Activated naive CD4-positive, alpha-beta T cell treated with anti-CD3 and anti-CD28 coated beads, Interleukin-2, amount 10 ng/mL, durations not matched to agents 7 days and 5 days (primary cell): Measurements from ENCODE around the gene STAT5A.
"Not testable (repeated sequence)": the region's sequence is repeated elsewhere in the genome, so short reads cannot be mapped to it uniquely, and the experiment has no call there.

ENCODE experiments used
- CTCF ChIA-PET: fragments of 350-600 bp; sonication (Branson Sonifier 250); formaldehyde crosslinking; loops from one replicate; lab custom pipeline; 2021; ENCODE audit warnings: antibody characterized with exemption; lab: Charles Lee
- DNase-seq: peaks from one replicate; pipeline ENCODE4 v3.0.0-alpha.2; 2020
- H3K27ac Mint-ChIP-seq: one replicate; pipeline ENCODE4 v1.8.0; 2021; ENCODE audit warnings: mild to moderate bottlenecking, moderate library complexity, mixed read lengths
- H3K27me3 Mint-ChIP-seq: one replicate; pipeline ENCODE4 v1.8.0; 2021; ENCODE audit warnings: mild to moderate bottlenecking, mixed read lengths
- H3K36me3 Mint-ChIP-seq: one replicate; pipeline ENCODE4 v1.8.0; 2021; ENCODE audit warnings: mixed read lengths
- H3K4me1 Mint-ChIP-seq: one replicate; pipeline ENCODE4 v1.8.0; 2021; ENCODE audit warnings: mixed read lengths
- H3K4me3 Mint-ChIP-seq: one replicate; pipeline ENCODE4 v1.8.0; 2021; ENCODE audit warnings: mild to moderate bottlenecking, moderate library complexity, mixed read lengths
- H3K9me3 Mint-ChIP-seq: one replicate; pipeline ENCODE4 v1.8.0; 2021; ENCODE audit warnings: mixed read lengths

Gene STAT5A

DNA sequence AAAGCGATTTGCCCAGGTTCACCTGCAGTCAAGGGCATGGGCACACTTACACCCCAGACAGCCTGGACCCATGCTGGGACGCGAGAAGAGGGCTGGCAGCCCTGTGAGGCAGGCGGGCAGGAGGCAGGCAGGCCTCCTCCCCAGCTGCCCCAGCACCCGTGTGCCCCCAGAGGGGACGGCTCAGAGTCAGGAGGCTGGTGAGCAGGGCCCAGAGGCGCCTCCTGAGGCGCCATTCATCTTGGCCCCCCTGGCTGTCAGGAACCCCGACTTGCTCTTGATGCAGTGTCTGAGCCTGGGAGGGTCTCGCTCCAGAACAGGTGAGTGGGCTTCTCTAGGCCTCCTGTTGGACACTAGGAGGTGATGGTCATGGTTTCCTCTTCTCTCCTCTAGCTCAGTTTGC lies 11.1 kb downstream of the STAT5A start:
- H3K4me1 Mint-ChIP-seq, CTCF ChIA-PET, H3K27me3 Mint-ChIP-seq, H3K4me3 Mint-ChIP-seq, H3K27ac Mint-ChIP-seq, H3K9me3 Mint-ChIP-seq, DNase-seq: not testable (repeated sequence)
- H3K36me3 Mint-ChIP-seq: peaks cover 46% of the 10 kb centered on the region

DNA sequence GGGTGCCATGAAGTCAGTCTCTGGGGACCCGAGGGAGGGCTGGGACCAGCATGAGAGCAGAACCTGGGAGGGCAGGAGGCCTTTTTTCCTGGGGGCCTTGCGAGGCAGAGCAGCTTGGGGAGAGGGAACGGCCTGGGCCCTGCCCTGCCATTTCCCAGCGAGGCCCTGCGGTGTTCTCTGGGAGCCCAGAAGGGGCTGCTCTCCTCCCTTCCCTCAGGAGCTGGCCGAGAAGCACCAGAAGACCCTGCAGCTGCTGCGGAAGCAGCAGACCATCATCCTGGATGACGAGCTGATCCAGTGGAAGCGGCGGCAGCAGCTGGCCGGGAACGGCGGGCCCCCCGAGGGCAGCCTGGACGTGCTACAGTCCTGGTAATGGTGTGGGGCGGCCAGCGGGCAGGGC lies 11.6 kb downstream of the STAT5A start:
- H3K4me3 Mint-ChIP-seq, H3K27ac Mint-ChIP-seq, CTCF ChIA-PET, DNase-seq, H3K9me3 Mint-ChIP-seq, H3K27me3 Mint-ChIP-seq, H3K4me1 Mint-ChIP-seq: not testable (repeated sequence)
- peaks cover 51% of the 10 kb centered on the region for H3K36me3 Mint-ChIP-seq

DNA sequence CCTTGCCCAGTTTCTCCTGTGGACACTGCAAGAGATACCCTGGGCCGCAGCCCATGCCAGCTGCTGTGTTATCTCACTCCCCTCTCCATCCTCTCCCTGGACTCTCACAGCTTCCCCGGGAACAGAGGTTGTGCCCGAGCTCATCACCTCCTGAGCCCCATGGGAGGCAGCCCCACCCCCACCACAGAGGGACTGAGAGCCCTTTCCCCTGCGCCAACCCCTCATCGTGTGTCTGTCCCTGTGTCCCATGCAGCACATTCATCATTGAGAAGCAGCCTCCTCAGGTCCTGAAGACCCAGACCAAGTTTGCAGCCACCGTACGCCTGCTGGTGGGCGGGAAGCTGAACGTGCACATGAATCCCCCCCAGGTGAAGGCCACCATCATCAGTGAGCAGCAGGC lies 12.7 kb downstream of the STAT5A start:
- H3K36me3 Mint-ChIP-seq: peaks cover 50% of the 10 kb centered on the region

DNA sequence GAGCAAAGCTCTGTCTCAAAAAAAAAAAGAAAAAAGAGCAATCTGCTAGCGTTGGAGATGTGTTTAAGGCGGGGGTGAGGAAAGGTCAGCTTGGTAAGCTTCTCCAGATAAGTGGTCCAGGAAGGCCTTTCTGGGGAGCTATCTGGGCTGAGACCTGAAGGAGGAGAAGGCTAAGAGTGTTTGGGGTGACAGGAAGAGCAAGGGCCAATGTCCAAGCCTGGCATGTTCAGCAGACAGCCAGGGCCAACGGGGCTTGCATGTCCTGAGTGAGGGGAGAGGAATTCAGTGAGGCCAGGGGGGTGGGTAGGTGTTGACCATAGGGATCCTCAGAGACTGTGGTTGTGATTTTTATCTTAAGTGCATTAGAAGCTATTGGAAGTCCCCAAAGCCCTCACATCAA lies 15.4 kb downstream of the STAT5A start:
- CTCF ChIA-PET: interaction anchor here (1.0 kb wide), 1 partner anchor 81 kb away, joined by 9 read pairs; no protein-coding TSS in a partner anchor
- no peak overlapping the region for H3K4me3 Mint-ChIP-seq
- peaks cover 61% of the 10 kb centered on the region for H3K36me3 Mint-ChIP-seq
- H3K9me3 Mint-ChIP-seq: no peaks in the 10 kb centered on the region
- peaks cover 23% of the 10 kb centered on the region for H3K4me1 Mint-ChIP-seq
- DNase-seq: no peak
- no peaks in the 10 kb centered on the region for H3K27me3 Mint-ChIP-seq
- H3K27ac Mint-ChIP-seq: no peak overlapping the region

More for the DNA sequence above, 12.7 kb downstream of the STAT5A start:
- H3K27ac Mint-ChIP-seq: no peak overlapping the region
- peaks cover 13% of the 10 kb centered on the region for H3K4me1 Mint-ChIP-seq
- CTCF ChIA-PET: interaction anchor here (1.2 kb wide), 2 partner anchors 11 to 12 kb away, joined by 3 to 5 read pairs; no protein-coding TSS in a partner anchor
- DNase-seq: no peak
- H3K4me3 Mint-ChIP-seq: no peak overlapping the region
- H3K9me3 Mint-ChIP-seq: no peaks in the 10 kb centered on the region
- H3K27me3 Mint-ChIP-seq: no peaks in the 10 kb centered on the region

DNA sequence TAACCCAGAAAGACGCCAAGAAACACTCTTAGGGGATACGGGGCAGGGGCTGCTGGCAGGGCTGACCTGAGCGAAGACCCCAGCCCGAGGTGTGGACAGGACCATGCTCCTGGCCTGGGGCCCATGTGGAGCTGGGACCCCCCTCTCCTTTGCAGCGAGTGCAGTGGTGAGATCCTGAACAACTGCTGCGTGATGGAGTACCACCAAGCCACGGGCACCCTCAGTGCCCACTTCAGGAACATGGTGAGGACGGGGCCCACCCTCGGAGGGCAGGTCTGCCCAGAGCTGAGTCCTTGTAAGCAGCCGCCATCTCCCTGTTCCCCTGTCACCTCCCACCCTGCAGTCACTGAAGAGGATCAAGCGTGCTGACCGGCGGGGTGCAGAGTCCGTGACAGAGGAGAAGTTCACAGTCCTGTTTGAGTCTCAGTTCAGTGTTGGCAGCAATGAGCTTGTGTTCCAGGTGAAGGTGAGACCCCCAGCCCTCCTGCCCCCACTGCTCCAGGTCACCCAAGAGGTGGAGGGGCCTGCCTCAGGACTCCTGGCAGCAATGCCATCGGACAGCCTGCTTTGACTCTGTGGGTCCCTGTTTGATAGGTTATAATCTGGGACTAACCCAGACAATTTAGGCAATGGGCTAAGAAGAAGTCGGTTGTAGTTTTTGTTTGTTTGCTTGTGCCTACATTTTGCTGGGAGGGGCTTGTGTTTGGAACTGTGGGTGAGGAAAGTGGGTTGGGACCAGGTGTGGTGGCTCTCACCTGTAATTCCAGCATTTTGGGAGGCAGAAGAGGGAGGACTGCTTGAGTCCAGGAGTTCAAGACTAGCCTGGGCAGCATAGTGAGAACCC lies 16.1 kb downstream of the STAT5A start:
- H3K4me1 Mint-ChIP-seq: peaks cover 23% of the 10 kb centered on the region
- DNase-seq: no peak
- H3K36me3 Mint-ChIP-seq: peaks cover 65% of the 10 kb centered on the region
- H3K27me3 Mint-ChIP-seq: no peaks in the 10 kb centered on the region
- H3K4me3 Mint-ChIP-seq: no peak overlapping the region
- CTCF ChIA-PET: interaction anchor here (1.0 kb wide), 1 partner anchor 82 kb away, joined by 9 read pairs; no protein-coding TSS in a partner anchor
- no peak overlapping the region for H3K27ac Mint-ChIP-seq
- H3K9me3 Mint-ChIP-seq: no peaks in the 10 kb centered on the region

DNA sequence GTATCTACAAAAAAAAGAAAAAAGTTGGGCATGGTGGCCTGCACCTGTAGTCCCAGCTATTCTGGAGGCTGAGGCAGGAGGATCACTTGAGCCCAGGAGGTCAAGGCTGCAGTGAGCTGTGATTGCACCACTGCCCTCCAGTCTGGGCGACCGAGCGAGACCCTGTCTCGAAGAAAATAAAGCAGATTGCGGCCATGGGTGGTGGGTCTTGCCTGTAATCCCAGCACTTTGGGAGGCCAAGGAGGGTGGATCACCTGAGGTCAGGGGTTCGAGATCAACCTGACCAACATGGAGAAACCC lies 16.7 kb downstream of the STAT5A start:
- DNase-seq, H3K4me3 Mint-ChIP-seq, H3K27me3 Mint-ChIP-seq, H3K27ac Mint-ChIP-seq, CTCF ChIA-PET, H3K9me3 Mint-ChIP-seq: not testable (repeated sequence)
- peaks cover 28% of the 10 kb centered on the region for H3K4me1 Mint-ChIP-seq
- H3K36me3 Mint-ChIP-seq: peaks cover 70% of the 10 kb centered on the region

DNA sequence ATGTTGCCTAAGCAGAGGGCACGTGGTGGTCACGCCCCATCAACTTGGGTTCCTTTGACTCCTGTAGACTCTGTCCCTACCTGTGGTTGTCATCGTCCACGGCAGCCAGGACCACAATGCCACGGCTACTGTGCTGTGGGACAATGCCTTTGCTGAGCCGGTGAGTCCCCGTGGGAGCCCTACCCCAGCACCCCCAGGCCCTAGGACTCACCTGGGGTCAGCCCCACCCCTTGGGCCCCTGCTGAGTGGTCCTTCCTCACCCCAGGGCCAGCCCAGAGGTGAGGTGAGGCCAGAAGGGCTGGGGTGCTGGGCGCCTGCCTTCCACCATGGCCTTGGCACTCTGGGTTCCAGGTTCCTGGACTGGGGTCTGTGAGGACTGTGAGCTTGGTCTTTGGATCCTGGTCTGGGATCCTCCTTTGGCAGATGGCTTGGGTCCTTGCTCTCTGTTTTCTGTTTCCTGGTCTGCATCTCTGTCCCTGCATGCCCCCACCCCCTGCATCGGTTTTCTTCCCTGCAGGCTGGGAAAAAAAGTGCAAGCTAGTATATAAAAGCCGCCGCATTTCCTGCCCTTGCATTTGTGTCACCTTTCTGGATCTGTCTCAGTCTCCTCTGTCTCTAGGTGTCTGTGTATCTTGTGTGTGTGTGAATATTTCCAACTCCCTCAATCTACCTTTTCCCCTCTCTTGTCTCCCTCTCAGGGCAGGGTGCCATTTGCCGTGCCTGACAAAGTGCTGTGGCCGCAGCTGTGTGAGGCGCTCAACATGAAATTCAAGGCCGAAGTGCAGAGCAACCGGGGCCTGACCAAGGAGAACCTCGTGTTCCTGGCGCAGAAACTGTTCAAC lies 17.5 kb downstream of the STAT5A start:
- Mint-ChIP-seq H3K9me3 (no peaks in the 10 kb centered on the region), H3K4me1 (peaks cover 36% of the 10 kb centered on the region), H3K4me3 (no peak overlapping the region), H3K27me3 (no peaks in the 10 kb centered on the region), H3K27ac (peak overlapping the region; percentile 26), H3K36me3 (peaks cover 77% of the 10 kb centered on the region)
- peak; percentile 51 for DNase-seq
- CTCF ChIA-PET: interaction anchor here (1.2 kb wide), 2 partner anchors 15 to 84 kb away, joined by 3 to 6 read pairs; no protein-coding TSS in a partner anchor

DNA sequence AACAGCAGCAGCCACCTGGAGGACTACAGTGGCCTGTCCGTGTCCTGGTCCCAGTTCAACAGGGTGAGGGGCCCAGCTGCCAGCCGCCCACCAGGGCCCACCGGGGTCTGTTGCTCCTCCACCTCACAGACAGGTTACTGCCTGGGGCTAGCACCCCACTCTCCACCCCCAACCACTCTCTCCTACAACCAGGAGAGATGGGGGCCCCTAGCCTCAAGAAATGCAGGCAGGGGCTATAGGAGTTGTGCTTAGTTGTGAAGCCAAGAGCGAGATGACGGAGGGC lies 18.0 kb downstream of the STAT5A start:
- peaks cover 42% of the 10 kb centered on the region for H3K4me1 Mint-ChIP-seq
- H3K36me3 Mint-ChIP-seq: peaks cover 78% of the 10 kb centered on the region
- no peaks in the 10 kb centered on the region for H3K27me3 Mint-ChIP-seq
- CTCF ChIA-PET: interaction anchor here (1.2 kb wide), 2 partner anchors 15 to 84 kb away, joined by 3 to 6 read pairs; no protein-coding TSS in a partner anchor
- H3K27ac Mint-ChIP-seq: no peak overlapping the region
- H3K4me3 Mint-ChIP-seq: no peak overlapping the region
- H3K9me3 Mint-ChIP-seq: no peaks in the 10 kb centered on the region
- DNase-seq: no peak

DNA sequence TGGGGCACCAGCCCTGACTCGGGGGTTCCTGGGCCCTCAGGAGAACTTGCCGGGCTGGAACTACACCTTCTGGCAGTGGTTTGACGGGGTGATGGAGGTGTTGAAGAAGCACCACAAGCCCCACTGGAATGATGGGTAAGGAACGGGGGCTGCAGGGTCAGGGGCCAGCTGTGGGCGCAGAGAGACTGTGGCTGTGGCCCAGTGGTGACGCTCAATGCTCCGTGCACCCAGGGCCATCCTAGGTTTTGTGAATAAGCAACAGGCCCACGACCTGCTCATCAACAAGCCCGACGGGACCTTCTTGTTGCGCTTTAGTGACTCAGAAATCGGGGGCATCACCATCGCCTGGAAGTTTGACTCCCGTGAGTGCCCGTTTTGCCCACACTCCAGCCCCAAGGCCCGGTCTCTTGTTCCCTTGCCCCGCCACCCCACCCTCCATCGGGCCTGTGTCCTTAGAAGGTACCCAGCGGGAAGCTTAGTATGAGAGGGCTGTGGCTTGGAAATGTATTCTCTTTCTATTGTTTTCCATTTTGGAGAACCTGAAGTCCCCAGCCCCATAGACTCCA lies 19.1 kb downstream of the STAT5A start:
- CTCF ChIA-PET: interaction anchor here (12.8 kb wide), 1 partner anchor 98 kb away, joined by 167 read pairs; no protein-coding TSS in a partner anchor
- H3K4me3 Mint-ChIP-seq: no peak overlapping the region
- no peaks in the 10 kb centered on the region for H3K27me3 Mint-ChIP-seq
- H3K4me1 Mint-ChIP-seq: peaks cover 53% of the 10 kb centered on the region
- peaks cover 72% of the 10 kb centered on the region for H3K36me3 Mint-ChIP-seq
- H3K27ac Mint-ChIP-seq: peak overlapping the region; percentile 43
- H3K9me3 Mint-ChIP-seq: no peaks in the 10 kb centered on the region
- DNase-seq: no peak

DNA sequence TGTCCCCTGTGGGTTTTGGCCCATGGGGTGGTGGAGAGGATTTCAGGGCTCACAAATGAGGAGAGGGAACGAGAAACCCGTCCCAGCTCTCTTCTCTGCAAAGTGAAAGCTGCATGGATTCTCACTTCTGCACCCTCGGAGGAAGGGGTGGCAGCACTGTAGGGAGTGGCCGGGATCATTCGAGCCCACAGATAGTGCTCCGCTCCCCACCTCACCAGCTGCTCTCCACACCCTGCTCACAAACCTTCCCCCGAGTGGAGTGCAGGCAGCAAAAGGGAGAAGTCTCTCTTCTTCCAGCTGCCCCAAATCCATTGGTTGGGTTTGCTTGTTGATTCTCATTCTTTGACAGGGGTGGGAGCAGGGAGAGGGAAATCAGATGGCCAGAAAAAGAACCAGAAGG lies 20.1 kb downstream of the STAT5A start:
- Mint-ChIP-seq H3K4me1 (peaks cover 63% of the 10 kb centered on the region), H3K4me3 (no peak overlapping the region), H3K9me3 (no peaks in the 10 kb centered on the region), H3K36me3 (peaks cover 70% of the 10 kb centered on the region), H3K27me3 (no peaks in the 10 kb centered on the region), H3K27ac (peak overlapping the region; percentile 22)
- CTCF ChIA-PET: interaction anchor here (0.8 to 12.8 kb wide), 4 partner anchors 10 to 97 kb away, joined by 3 to 167 read pairs (median 36); no protein-coding TSS in a partner anchor
- no peak for DNase-seq

DNA sequence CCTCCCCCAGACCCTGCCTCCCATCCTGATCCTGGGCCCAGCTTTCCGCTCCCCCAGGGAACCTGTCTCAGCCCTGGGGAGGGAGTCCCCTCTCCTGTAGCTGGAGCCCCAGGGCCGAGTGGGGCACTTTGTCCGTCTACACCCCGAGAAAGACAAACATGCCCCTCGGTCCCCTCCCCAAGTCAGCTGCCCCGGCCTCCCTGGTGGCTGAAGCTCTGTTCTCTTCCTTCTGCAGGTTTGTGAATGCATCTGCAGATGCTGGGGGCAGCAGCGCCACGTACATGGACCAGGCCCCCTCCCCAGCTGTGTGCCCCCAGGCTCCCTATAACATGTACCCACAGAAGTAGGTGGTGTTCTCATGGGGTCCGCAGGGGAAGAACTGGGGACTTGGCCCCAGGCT lies 20.8 kb downstream of the STAT5A start:
- no peaks in the 10 kb centered on the region for H3K9me3 Mint-ChIP-seq
- DNase-seq: no peak
- H3K27ac Mint-ChIP-seq: no peak overlapping the region
- no peak overlapping the region for H3K4me3 Mint-ChIP-seq
- CTCF ChIA-PET: interaction anchor here (0.8 to 12.8 kb wide), 4 partner anchors 9 to 96 kb away, joined by 3 to 167 read pairs (median 36); no protein-coding TSS in a partner anchor
- H3K36me3 Mint-ChIP-seq: peaks cover 69% of the 10 kb centered on the region
- no peaks in the 10 kb centered on the region for H3K27me3 Mint-ChIP-seq
- H3K4me1 Mint-ChIP-seq: peaks cover 67% of the 10 kb centered on the region

DNA sequence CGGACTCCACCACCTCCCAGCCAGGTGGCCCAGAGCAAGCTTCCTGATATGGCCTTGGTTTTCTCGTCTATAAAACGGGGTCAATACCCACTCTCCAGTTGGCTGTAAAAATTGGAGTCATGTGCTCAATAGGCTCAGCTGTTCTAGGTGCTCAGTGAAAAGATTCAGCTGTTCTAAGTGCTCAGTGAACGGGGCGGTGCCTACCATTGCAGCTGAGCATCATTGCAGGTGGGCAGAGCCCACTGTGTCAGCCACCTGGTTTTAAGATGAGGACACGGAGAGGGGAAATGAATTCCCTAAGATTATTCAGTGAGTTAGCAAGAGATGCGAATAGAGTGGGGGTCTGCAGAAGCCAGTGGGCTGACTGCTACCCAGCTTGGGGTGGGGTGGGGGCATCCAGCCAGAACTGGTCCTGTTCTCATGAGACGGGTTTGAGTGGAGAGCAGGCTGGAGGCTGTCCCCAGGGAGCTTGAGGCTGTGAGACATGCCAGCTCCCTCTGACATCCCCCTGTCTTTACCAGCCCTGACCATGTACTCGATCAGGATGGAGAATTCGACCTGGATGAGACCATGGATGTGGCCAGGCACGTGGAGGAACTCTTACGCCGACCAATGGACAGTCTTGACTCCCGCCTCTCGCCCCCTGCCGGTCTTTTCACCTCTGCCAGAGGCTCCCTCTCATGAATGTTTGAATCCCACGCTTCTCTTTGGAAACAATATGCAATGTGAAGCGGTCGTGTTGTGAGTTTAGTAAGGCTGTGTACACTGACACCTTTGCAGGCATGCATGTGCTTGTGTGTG lies 21.9 kb downstream of the STAT5A start:
- CTCF ChIA-PET: interaction anchor here (0.8 to 12.8 kb wide), 7 partner anchors 8 to 95 kb away, joined by 3 to 167 read pairs (median 9); partner anchors contain the start of gene STAT5A
- H3K4me3 Mint-ChIP-seq: no peak overlapping the region
- H3K27me3 Mint-ChIP-seq: no peaks in the 10 kb centered on the region
- DNase-seq: no peak
- H3K9me3 Mint-ChIP-seq: no peaks in the 10 kb centered on the region
- peaks cover 71% of the 10 kb centered on the region for H3K4me1 Mint-ChIP-seq
- peaks cover 60% of the 10 kb centered on the region for H3K36me3 Mint-ChIP-seq
- peak overlapping the region; percentile 82 for H3K27ac Mint-ChIP-seq

DNA sequence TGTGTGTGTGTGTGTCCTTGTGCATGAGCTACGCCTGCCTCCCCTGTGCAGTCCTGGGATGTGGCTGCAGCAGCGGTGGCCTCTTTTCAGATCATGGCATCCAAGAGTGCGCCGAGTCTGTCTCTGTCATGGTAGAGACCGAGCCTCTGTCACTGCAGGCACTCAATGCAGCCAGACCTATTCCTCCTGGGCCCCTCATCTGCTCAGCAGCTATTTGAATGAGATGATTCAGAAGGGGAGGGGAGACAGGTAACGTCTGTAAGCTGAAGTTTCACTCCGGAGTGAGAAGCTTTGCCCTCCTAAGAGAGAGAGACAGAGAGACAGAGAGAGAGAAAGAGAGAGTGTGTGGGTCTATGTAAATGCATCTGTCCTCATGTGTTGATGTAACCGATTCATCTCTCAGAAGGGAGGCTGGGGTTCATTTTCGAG lies 22.5 kb downstream of the STAT5A start:
- peak overlapping the region; percentile 82 for H3K27ac Mint-ChIP-seq
- no peak for DNase-seq
- H3K4me1 Mint-ChIP-seq: peaks cover 76% of the 10 kb centered on the region
- CTCF ChIA-PET: interaction anchor here (0.8 to 12.8 kb wide), 11 partner anchors 8 to 208 kb away, joined by 3 to 167 read pairs (median 6); partner anchors contain the start of genes STAT3 and STAT5A
- H3K9me3 Mint-ChIP-seq: no peaks in the 10 kb centered on the region
- H3K4me3 Mint-ChIP-seq: no peak overlapping the region
- H3K36me3 Mint-ChIP-seq: peaks cover 65% of the 10 kb centered on the region
- H3K27me3 Mint-ChIP-seq: no peaks in the 10 kb centered on the region
